Adipose tissue (tissue), 3 donors: ENCODE measurements around the gene DNAL4. TPM values are rescaled to one million over a fixed set of nuclear protein-coding genes. Genes with fewer than 3 reads are reported as not detected.

Experiments
- H3K27ac ChIP-seq: one replicate; pipeline ENCODE4 v1.5.1; 2013; ENCODE audit warnings: low read depth, low read length
- WGBS, 3 donors: extraction: QIAGEN DNeasy Blood & Tissue Kit; methylation state at CpG; one replicate each; pipeline ENCODE4 v1.1.7; 2013; 5-methylcytosine and 5-hydroxymethylcytosine counted together
- polyA plus RNA-seq, 3 donors: library from polyadenylated mRNA; stranded (reverse); fragments of 200-250 nt; gene quantifications; one replicate each; pipeline ENCODE4 v1.2.3, GENCODE V29; 2013
- donor health status: healthy with polysubstance abuse.
- donor health status: Bipolar disorder and iron deficiency.
- donor health status: healthy.

Gene DNAL4
- polyA plus RNA-seq, 3 donors = 11.6 to 16.0 (median 14.2) TPM

DNA sequence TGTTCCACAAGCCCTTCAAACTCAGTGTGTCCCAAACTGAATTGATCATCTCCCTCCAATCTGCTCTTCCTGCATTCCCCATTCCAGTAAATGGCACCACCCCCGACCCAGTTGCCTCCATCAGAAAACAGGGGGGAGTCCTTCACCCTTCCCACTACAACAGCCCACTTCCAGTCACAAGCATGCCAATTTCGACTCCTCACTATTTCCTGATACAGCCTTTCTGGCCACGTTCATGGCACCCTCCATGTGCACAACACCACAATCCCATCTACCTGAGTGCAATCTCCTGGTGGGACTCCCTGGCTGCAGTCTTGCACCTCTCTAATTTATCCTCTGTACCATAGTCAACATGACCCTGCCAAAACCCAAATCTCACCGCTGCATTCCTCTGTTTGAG is 1.6 kb upstream of the DNAL4 start:
- WGBS, 3 donors = 58 to 77% (median 74%) methylated on average over 4 of the region's 4 CpGs
- H3K27ac ChIP-seq = no peak overlapping the region

DNA sequence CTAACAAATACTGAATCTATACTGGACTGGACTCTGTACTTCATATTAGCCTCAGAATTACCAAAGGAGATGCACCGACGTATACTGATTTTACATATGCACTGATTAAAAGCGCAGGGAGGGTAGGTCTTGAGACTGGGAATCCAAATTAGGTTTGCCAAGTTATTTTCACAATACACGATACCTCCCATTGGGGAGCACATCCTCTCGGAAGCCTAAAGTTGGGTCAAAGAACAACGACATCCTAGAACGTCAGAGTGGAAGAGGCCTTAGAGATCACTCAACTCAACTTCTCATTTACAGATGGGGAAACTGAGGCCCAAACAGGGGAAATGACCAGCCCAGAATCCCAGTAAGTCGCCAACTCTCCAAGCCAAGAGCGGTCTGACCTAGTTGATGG is 626 bp downstream of the DNAL4 start:
- H3K27ac ChIP-seq = no peak overlapping the region
- 17 to 25% (median 22%) methylated on average over 9 of the region's 9 CpGs for WGBS, 3 donors

DNA sequence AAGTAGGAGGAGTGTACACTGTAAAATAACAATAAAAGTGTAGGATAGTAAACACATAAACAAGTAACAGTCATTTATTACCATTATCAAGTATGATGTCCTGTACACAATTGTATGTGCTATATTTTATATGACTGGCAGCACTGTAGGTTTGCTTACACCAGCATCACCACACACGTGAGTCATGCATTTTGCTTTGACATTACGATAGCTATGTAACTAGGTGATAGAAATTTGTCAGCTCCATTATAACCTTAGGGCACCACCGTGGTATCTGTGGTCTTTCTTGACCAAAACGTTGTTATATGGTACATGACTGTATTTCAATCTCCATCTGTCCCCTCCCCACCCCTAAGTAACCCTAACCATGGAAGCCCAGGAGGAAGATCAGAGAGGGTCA is 1.1 kb downstream of the DNAL4 start:
- no peak overlapping the region for H3K27ac ChIP-seq
- 57 to 74% (median 72%) methylated on average over 4 of the region's 4 CpGs for WGBS, 3 donors

DNA sequence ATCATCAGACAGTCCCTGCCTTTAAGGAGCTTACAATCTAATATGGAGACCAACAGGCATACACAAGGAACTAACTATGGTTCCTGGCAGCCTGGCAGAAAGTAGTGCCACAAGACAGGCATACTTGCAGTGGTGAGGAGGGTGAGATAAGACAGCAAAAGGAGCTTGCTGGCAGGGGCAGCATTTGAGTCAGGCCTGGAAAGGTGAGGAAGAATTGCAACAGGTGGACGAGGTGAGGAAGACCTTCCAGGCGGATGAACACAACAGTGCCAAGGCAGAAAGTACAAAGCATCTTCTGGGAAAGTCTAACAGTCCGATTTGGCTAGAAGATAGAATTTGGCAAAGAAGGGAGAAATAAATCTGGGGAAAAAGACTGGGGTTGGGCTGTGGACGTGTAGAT is 4.3 kb downstream of the DNAL4 start:
- no peak overlapping the region for H3K27ac ChIP-seq
- 88 to 95% (median 90%) methylated on average over 4 of the region's 4 CpGs for WGBS, 3 donors

- 28 to 69% (median 61%) methylated on average over 6 of the region's 6 CpGs for WGBS, 3 donors
- H3K27ac ChIP-seq = no peak overlapping the region
These were observed 5.1 kb downstream of the DNAL4 start for GRCh38 chr22:38788846-38789245.

DNA sequence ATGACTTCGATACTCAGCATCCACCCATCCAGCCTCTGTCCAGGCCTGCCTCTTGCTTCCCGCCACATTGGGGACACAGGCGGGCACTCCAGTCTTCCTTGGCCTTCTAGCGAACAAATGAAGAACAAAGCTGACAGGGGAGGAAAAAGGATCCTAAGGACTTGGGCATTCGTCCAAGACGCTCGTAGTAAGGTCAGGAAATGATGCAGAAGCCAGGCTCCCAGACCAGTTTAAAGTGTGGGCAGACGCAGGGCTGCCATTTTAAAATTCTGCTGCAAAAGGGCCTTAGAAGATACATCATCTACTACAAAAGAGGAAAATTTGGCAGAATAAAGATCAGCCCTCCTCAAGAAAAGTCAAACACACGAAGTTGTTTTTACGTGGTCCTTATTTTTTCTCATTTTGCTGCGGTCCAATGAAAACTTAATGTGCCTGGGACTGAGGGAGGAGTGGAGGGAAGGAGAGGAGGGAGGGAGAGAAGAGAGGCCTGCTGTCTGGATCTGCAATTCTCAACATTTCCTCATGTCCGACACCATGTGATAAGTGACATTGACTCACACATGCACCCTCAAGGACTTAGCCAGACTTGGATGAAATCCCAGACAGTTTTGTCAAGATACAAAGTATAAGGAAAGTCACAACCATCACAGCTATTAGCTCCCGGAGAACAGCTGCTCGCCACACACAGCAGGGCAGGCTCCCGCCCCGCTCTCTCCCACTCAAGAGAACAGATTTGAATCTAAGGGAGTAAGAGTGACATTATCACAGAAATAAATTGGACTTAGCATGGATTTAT is 5.7 kb downstream of the DNAL4 start:
- H3K27ac ChIP-seq = no peak overlapping the region
- WGBS, 3 donors = 48 to 53% (median 50%) methylated on average over 16 of the region's 16 CpGs

GRCh38 chr22:38786631-38787030 is 7.3 kb downstream of the DNAL4 start:
- 78 to 88% (median 86%) methylated on average over 3 of the region's 3 CpGs for WGBS, 3 donors
- H3K27ac ChIP-seq = no peak overlapping the region

GRCh38 chr22:38784856-38785255 is 9.1 kb downstream of the DNAL4 start:
- H3K27ac ChIP-seq = no peak overlapping the region

DNA sequence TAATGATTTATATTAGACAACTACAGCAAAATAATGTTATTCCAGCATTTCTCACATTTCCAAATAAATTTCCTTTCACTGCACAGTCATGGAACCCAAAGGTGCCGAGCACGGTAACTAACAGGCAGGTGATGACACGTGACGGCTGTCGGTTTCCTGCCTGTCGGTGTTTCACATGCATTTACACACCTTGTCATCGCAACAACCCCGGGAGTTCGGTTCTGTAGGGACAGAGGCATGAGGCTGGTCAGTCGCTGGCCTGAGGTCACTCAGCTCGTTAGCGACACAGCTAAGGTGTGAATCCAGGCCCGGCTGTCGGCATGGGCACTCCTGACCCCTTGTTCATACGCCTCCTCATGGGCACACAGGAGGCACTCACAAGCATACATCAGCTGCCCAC is 9.9 kb downstream of the DNAL4 start:
- no peak overlapping the region for H3K27ac ChIP-seq
- 92 to 95% (median 95%) methylated on average over 15 of the region's 15 CpGs for WGBS, 3 donors

More at GRCh38 chr22:38784856-38785255, 9.1 kb downstream of the DNAL4 start:
- 95 to 99% (median 97%) methylated on average over 5 of the region's 5 CpGs for WGBS, 3 donors

GRCh38 chr22:38783095-38783615 is 10.8 kb downstream of the DNAL4 start:
- 48 to 74% (median 49%) methylated on average over 14 of the region's 14 CpGs for WGBS, 3 donors
- no peak overlapping the region for H3K27ac ChIP-seq

GRCh38 chr22:38782402-38783094 is 11.4 kb downstream of the DNAL4 start:
- 50 to 80% (median 54%) methylated on average over 13 of the region's 13 CpGs for WGBS, 3 donors
- no peak overlapping the region for H3K27ac ChIP-seq

GRCh38 chr22:38781033-38781432 is 12.9 kb downstream of the DNAL4 start:
- WGBS, 3 donors = 74 to 88% (median 79%) methylated on average over 13 of the region's 13 CpGs
- H3K27ac ChIP-seq = no peak overlapping the region

- no peak overlapping the region for H3K27ac ChIP-seq
- WGBS, 3 donors = 92 to 95% (median 94%) methylated on average over 27 of the region's 27 CpGs
These were observed 16.8 kb downstream of the DNAL4 start for GRCh38 chr22:38777087-38777671.

DNA sequence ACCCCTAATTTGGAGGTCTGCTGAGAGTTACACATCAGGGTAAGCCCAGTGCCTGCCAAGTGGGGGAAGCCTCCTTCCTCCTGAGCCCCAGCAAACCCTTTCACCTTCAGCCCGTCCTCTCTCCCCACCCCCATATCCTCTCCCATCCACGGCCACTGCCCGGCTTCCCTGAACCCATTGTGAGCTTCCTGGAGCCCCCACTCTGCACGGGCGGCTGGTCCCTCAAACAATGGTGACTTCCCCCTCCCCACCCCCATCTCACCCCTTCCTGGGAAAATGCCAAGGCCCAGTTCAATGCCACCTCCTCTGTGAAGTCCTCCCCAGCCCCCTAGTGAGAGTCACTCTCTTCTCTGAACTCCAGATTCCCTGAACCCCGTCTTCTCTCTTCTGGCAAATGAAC is 17.9 kb downstream of the DNAL4 start:
- no peak overlapping the region for H3K27ac ChIP-seq
- WGBS, 3 donors = 51 to 74% (median 54%) methylated on average over 6 of the region's 6 CpGs

GRCh38 chr22:38775656-38776055 is 18.3 kb downstream of the DNAL4 start:
- WGBS, 3 donors = 69 to 75% (median 72%) methylated on average over 13 of the region's 13 CpGs
- no peak overlapping the region for H3K27ac ChIP-seq

GRCh38 chr22:38774496-38775166 is 19.3 kb downstream of the DNAL4 start:
- no peak overlapping the region for H3K27ac ChIP-seq

GRCh38 chr22:38773363-38773946 is 20.5 kb downstream of the DNAL4 start:
- H3K27ac ChIP-seq = no peak overlapping the region
- WGBS, 3 donors = 94 to 98% (median 96%) methylated on average over 4 of the region's 4 CpGs

More at GRCh38 chr22:38774496-38775166, 19.3 kb downstream of the DNAL4 start:
- WGBS, 3 donors = 74 to 83% (median 74%) methylated on average over 11 of the region's 11 CpGs

DNA sequence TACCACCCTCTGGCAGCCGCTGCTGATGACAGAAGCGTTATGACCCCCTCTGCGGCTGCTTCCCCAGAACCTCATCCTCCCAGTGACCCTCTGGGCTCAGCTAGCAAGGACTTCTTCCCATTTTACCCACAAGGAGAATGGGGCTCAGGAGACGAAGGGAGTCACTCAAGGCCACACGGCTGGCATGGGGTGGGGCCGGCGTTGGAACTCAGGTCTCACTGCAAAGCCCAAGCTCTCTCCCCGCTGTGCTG is 21.4 kb downstream of the DNAL4 start:
- H3K27ac ChIP-seq = no peak overlapping the region
- 58 to 76% (median 69%) methylated on average over 8 of the region's 8 CpGs for WGBS, 3 donors
